ENCODE data around the gene G0S2.

G0S2 gene

GRCh38 chr1:209674957-209675564 is at the start of gene G0S2:
Gene G0S2, plus strand, starts transcription at chr1:209675412. Its CDS starts 273 bp downstream, at chr1:209675685.
- DNase-seq (ENCODE audit: low read depth in 1 of 2, low spot score in 1 of 2), result peak in 1 of 2 donors; percentile 24

GRCh38 chr1:209625791-209626285 is 49.4 kb upstream of the G0S2 start:
- no peak for DNase-seq (ENCODE audit: low read depth in 1 of 2, low spot score in 1 of 2)

GRCh38 chr1:209626346-209627026 is 48.7 kb upstream of the G0S2 start:
- no peak for DNase-seq (ENCODE audit: low read depth in 1 of 2, low spot score in 1 of 2)

GRCh38 chr1:209627027-209627731 is 48.0 kb upstream of the G0S2 start:
- no peak for DNase-seq (ENCODE audit: low read depth in 1 of 2, low spot score in 1 of 2)

- DNase-seq (ENCODE audit: low read depth in 1 of 2, low spot score in 1 of 2), result peak; percentile 49 to 78
Observed at GRCh38 chr1:209627732-209628196, 47.4 kb upstream of the G0S2 start.

GRCh38 chr1:209628618-209629299 is 46.5 kb upstream of the G0S2 start:
- no peak for DNase-seq (ENCODE audit: low read depth in 1 of 2, low spot score in 1 of 2)

- DNase-seq (ENCODE audit: low read depth in 1 of 2, low spot score in 1 of 2), result no peak
Observed at GRCh38 chr1:209629621-209630382, 45.4 kb upstream of the G0S2 start.

- no peak for DNase-seq (ENCODE audit: low read depth in 1 of 2, low spot score in 1 of 2)
Observed at GRCh38 chr1:209630383-209631225, 44.6 kb upstream of the G0S2 start.

GRCh38 chr1:209633335-209633997 is 41.7 kb upstream of the G0S2 start:
- no peak for DNase-seq (ENCODE audit: low read depth in 1 of 2, low spot score in 1 of 2)

- DNase-seq (ENCODE audit: low read depth in 1 of 2, low spot score in 1 of 2), result no peak
Observed at GRCh38 chr1:209634005-209634737, 41.0 kb upstream of the G0S2 start.

- no peak for DNase-seq (ENCODE audit: low read depth in 1 of 2, low spot score in 1 of 2)
Observed at GRCh38 chr1:209635850-209636249, 39.4 kb upstream of the G0S2 start.

GRCh38 chr1:209641832-209642172 is 33.4 kb upstream of the G0S2 start:
- no peak for DNase-seq (ENCODE audit: low read depth in 1 of 2, low spot score in 1 of 2)

GRCh38 chr1:209642816-209643215 is 32.4 kb upstream of the G0S2 start:
- no peak for DNase-seq (ENCODE audit: low read depth in 1 of 2, low spot score in 1 of 2)

- DNase-seq (ENCODE audit: low read depth in 1 of 2, low spot score in 1 of 2), result no peak
Observed at GRCh38 chr1:209643285-209644020, 31.8 kb upstream of the G0S2 start.

- DNase-seq (ENCODE audit: low read depth in 1 of 2, low spot score in 1 of 2), result no peak
Observed at GRCh38 chr1:209645574-209646452, 29.4 kb upstream of the G0S2 start.

GRCh38 chr1:209646558-209646957 is 28.7 kb upstream of the G0S2 start:
- no peak for DNase-seq (ENCODE audit: low read depth in 1 of 2, low spot score in 1 of 2)

- no peak for DNase-seq (ENCODE audit: low read depth in 1 of 2, low spot score in 1 of 2)
Observed at GRCh38 chr1:209647156-209647555, 28.1 kb upstream of the G0S2 start.

All from stimulated activated CD4-positive, alpha-beta T cell treated with anti-CD3 and anti-CD28 coated beads, Interleukin-15, amount 100 ng/mL, for 1 hour (primary cell).